Head of caudate nucleus (tissue), 42 donors: ENCODE measurements around the gene SH3PXD2B.

Experiments used
- DNase-seq, 42 donors: peaks; one replicate each; pipeline versions ENCODE4 v3.0.0 to v3.0.0-alpha.2; 2020 to 2021; ENCODE audit warnings: mixed read lengths in 7 of 42
- intact Hi-C: fragments of 100-400 bp; cut with DNase I; formaldehyde crosslinking; loops from one replicate; pipeline ENCODE4 v1.15.0; 2022

Gene SH3PXD2B

GRCh38 chr5:172458976-172459782, 4.9 kb upstream of the SH3PXD2B start:
- intact Hi-C loops = loop anchor here (10.0 kb wide), 1 partner anchor 174 kb away; the partner anchor contains the start of gene UBTD2

GRCh38 chr5:172456076-172456722, 1.9 kb upstream of the SH3PXD2B start:
- peak in 1 of 42 donors; percentile 18 for DNase-seq
- intact Hi-C loops = loop anchor here (10.0 kb wide), 1 partner anchor 171 kb away; the partner anchor contains the start of gene UBTD2

More at GRCh38 chr5:172458976-172459782, 4.9 kb upstream of the SH3PXD2B start:
- no peak for DNase-seq

DNA sequence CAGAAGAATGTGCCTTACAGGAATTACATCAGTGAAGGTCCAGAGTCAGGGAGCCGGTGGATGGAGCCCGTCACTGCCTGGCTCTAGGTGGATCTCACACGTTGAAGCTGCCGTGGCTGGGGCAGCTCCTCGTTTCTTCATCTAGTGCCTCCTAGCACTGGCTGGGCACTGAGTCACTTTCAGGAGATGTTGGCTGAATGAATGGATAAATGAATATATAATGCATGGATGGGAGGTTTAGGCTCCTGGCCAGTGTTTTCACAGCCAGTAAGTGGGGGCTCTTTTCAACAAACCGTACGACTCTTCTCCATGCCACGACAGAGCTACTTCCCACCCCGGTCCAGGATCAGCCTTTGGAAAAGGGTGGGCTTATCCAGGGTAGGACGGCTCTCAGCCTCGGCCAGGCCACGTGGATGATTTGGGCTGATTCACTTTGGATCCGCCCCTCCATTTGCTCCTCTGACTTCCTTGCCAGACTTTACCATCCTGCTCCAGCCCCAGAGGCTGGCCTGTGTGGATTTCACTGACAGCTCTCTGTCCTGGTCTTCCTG, 1.3 kb upstream of the SH3PXD2B start:
- DNase-seq = peak in 1 of 42 donors; percentile 25

DNA sequence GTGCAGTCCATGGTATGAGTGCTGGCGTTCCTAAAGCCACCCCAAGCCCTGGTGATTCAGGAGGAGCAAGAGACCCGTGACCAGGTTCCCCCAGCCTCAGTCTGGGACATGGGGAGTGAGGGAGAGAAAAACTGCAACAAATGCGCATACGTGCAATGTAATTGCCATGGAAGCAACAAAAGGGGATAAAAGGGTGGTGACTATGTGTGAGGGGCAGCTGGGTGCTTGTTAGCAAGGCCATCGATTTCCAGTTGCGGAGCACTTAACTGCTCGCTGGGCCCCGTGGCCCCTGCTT, 709 bp upstream of the SH3PXD2B start:
- no peak for DNase-seq
- intact Hi-C loops = loop anchor here (10.0 kb wide), 1 partner anchor 170 kb away; the partner anchor contains the start of gene UBTD2

More for the DNA sequence above, 1.3 kb upstream of the SH3PXD2B start:
- intact Hi-C loops = loop anchor here (10.0 kb wide), 1 partner anchor 171 kb away; the partner anchor contains the start of gene UBTD2

- peak in 30 of 42 donors; percentile 42 to 78 (median 58) for DNase-seq
- intact Hi-C loops = loop anchor here (5.0 to 10.0 kb wide), 2 partner anchors 47 to 169 kb away; partner anchors contain the start of gene UBTD2
Measured at GRCh38 chr5:172453986-172454357, 353 bp downstream of the SH3PXD2B start.

GRCh38 chr5:172453206-172453985, 929 bp downstream of the SH3PXD2B start:
- intact Hi-C loops = loop anchor here (5.0 to 10.0 kb wide), 2 partner anchors 46 to 169 kb away; partner anchors contain the start of gene UBTD2
- peak in 10 of 42 donors; percentile 24 to 66 (median 40) for DNase-seq

DNA sequence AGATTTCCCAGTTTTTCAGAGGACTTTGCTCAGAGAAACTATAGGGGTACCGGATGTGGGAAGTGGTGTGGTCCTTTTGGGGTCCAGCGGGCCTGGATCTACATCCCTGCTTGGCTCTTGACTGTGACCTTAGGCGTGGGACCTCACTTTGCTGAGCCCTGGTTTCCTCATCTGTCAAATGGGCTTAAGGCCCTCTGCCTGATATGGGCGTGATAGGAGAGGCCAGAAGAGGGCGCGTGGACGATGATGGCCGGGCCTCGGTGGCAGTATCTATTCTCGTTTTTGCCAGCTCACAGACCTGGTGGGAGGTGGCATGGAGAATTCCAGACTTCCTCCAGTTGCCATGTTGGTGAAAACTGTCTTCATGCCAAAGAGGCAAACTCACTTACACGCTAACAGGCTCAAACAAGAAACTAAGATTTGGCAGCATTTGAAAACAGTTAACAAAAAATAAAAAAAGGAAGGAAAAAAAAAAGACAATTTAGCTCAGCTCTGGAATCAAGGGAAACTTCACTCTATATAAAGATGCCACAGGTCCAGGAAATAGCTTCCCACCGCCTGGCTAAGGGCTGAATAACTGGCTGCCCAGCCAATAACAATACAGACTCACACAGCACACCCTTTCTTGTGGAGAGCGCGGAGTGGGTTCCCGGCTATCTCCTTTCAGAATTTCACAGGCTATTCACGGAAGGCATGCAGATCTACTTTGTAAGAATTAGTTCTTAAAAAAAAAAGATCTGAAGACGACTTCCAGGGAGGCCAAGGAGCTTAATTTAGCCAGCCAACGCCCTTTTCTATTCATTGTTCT, 1.7 kb downstream of the SH3PXD2B start:
- intact Hi-C loops = loop anchor here (5.0 to 10.0 kb wide), 2 partner anchors 45 to 168 kb away; partner anchors contain the start of gene UBTD2
- peak in 16 of 42 donors; percentile 24 to 78 (median 50) for DNase-seq

DNA sequence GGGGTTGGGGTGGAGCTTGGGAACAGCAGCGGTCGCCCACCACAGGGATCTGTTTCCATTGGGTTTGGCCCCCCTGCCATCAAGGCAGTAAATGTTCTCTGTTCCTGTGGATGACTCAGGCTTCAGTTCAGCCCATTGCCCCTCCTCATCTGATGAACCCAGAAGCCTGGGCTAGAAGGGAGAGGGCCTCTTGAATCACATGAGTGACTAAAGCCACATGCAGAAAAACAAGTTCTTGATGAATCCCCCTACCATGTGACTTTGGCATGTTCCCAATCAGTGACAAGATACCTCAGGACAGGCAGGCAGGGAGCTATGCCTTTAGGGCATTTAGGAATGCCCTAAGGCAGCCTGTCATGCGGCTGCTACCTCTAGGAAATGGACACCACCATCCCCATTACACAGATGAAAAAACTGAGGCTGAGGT, 2.5 kb downstream of the SH3PXD2B start:
- DNase-seq = peak in 9 of 42 donors; percentile 25 to 76 (median 60)
- intact Hi-C loops = loop anchor here (5.0 to 10.0 kb wide), 2 partner anchors 44 to 167 kb away; partner anchors contain the start of gene UBTD2

DNA sequence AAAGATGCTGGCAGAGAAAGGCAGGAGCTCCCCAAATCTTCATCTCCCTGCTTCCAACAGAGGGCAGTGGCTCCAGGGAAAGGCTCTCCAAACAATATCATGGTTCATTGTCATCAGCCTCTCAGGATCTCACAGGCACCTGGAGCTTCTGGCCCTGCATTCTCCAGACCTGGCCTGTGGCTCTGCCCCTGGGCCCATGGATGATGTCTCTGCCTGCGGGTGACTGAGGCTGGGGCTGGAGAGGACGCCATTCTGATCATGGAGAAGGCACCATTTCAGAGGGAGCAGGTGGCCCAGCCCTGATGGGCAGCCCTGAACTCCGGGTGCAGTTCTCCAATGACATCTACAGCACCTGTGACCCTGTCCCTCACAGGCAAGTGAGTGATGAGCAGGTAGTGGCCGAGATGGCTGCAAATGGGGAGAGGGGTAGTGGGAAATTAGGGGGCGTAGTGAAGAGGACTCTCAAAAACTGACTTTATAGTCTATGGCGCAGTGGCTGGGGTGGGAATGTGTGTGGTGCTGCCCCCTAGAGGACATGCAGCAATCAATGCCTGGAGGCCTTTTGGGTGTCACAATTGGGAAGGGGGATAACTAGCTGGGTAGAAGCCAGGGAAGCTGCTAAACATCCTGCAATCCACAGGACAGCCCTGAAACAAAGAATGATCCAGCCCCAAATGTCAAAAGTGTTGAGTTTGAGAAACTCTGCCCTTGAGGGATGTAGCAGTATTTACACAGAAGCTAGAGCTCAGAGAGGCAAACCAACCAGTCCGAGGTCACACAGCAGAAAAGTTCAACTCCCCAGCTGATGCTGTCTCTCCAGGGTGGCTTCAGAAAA, 3.2 kb downstream of the SH3PXD2B start:
- intact Hi-C loops = loop anchor here (5.0 to 10.0 kb wide), 2 partner anchors 44 to 166 kb away; partner anchors contain the start of gene UBTD2
- DNase-seq = peak in 28 of 42 donors; percentile 35 to 81 (median 67)

GRCh38 chr5:172450453-172450852, 3.9 kb downstream of the SH3PXD2B start:
- no peak for DNase-seq
- intact Hi-C loops = loop anchor here (5.0 to 10.0 kb wide), 2 partner anchors 43 to 166 kb away; partner anchors contain the start of gene UBTD2

GRCh38 chr5:172448999-172449398, 5.3 kb downstream of the SH3PXD2B start:
- no peak for DNase-seq

DNA sequence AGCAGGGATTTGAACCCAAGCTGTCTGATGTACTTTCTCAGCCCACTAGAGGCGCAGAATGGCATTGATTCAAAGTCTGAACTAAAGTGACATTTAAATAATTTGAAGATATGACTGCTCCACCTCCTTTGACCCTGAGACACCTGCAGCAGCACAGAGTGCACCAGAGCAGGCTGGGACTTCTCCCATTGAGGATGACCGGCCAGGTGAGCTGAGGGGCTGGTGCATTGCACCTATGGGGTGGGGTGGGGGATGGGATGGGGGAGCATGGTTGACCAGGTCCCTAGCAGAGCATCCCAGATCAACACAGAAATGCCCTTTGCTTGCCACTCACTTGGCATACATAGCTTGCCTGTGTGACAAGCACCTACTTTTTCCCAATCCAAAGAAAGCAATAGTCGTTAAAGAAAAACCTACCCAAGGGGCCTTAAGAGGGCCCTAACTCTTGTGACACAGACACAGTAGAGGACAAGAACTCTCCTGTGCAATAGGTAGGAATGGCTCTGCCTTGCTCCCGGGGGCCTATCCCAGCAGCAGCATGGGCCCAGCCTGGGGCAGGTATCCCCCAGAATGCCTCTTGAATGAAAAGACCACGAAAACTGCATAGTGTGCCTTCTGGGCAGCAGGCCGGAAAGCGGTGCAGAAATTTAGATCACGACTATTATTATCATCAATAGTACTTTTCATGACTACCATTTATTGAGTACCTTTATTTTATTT, 6.5 kb downstream of the SH3PXD2B start:
- intact Hi-C loops = no loop called here
- peak in 1 of 42 donors; percentile 11 for DNase-seq

More at GRCh38 chr5:172448999-172449398, 5.3 kb downstream of the SH3PXD2B start:
- intact Hi-C loops = no loop called here

DNA sequence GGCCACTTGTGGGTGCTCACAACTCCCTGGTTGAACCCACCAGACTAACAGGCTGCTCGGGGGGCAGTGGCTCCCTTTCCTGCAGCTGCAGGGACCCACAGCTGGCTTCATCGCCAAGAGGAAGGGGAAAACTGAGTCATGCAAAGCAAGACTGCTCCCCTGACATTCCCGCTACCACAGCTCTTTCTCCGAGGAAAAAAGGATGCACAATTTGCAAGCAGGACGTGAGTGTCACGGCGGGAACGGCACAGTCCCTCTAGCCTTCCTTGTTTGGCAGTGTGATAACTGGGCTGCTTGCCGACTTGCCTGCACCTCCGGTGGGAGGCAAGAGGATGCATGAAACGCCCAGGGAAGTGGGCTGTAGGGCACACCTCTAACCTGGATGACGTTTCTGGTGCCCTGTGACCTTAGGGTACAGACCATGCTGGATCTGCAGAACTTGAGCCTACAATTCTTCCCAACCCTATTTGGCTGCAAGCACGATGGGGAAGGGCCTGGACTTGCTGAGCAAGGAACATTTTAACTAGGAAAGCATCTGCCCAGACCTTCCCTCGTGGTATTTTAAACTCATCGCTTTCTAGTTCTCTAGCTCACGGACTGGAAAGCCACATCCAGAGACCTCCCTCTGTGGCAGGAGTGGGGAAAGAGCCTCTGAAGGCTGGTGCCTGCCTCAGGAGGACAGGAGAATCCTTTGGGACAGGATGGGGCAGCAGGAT, 7.8 kb downstream of the SH3PXD2B start:
- peak in 2 of 42 donors; percentile 16 to 18 for DNase-seq
- intact Hi-C loops = no loop called here

- intact Hi-C loops = no loop called here
- peak in 20 of 42 donors; percentile 20 to 73 (median 54) for DNase-seq
Measured at GRCh38 chr5:172445866-172446265, 8.5 kb downstream of the SH3PXD2B start.

- intact Hi-C loops = no loop called here
Measured at GRCh38 chr5:172444626-172445365, 9.5 kb downstream of the SH3PXD2B start.

More at GRCh38 chr5:172444626-172445365, 9.5 kb downstream of the SH3PXD2B start:
- peak in 1 of 42 donors; percentile 15 for DNase-seq
